ENCODE measurements around the gene SLC51B. TPM values are rescaled to one million over a fixed set of nuclear protein-coding genes. Genes with fewer than 3 reads are reported as not detected.

Gene SLC51B
- polyA plus RNA-seq, 1 of the 3 experiments (the other 2 are of a cell fraction), result not detected

DNA sequence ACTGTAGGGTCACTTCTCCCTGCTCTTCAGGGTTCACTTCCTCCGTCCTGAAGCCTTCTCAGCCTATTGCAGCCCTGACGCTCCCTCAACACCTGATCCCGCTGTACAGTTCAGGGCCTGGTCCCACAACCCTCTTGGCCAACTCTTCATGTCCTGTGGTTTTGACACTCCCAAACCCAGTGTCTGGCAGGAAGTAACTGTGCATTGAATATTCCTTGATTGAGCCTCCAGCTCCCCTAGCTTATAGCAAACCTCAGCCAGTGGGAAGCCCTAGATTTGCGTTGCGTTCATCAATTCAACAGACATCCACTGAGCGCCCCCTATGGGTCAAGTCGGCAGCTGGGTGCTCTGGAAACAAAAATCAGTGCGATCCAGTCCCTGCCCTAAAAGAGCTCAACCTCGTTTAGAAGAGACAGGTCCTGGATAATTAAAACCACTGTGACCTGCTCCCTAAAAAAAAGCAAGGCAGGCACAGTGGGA is 56.3 kb downstream of the SLC51B start:
- Histone ChIP-seq H3K79me2 (ENCODE audit: insufficient read depth) (no peaks in the 10 kb centered on the region), H3K9me3 (no peaks in the 10 kb centered on the region), H3K36me3 (replicated peaks in 1 of 2; ENCODE audit: control insufficient read depth in 1 of 2, insufficient read depth in 2 of 2, low read length in 1 of 2) (peaks cover 25 to 52% of the 10 kb centered on the region in 2 experiments), H3K27ac (ENCODE audit: low read depth in 2 of 2, low read length in 1 of 2) (no peak overlapping the region), H3K4me3 (ENCODE audit: low read depth in 2 of 2, low read length in 1 of 2) (no peak overlapping the region; a peak in 1 of 4 replicates), H2AFZ (ENCODE audit: low read depth) (no peak overlapping the region), H3K4me1 (ENCODE audit: control insufficient read depth in 1 of 2, insufficient read depth in 2 of 2, low read depth in 1 of 2, low read length in 1 of 2) (no peaks in the 10 kb centered on the region), H3K27me3 (ENCODE audit: insufficient read depth) (no peaks in the 10 kb centered on the region), H3F3A (replicated peaks; ENCODE audit: insufficient read depth) (no peaks in the 10 kb centered on the region), H4K20me1 (ENCODE audit: insufficient read depth) (no peaks in the 10 kb centered on the region), H3K9me2 (no peaks in the 10 kb centered on the region), H3K9ac (no peak overlapping the region), H3K4me2 (no peak overlapping the region)
- 72% methylated on average over 9 of the region's 9 CpGs for WGBS (ENCODE audit: low lambda C conversion rate)
- ChIA-PET POLR2A (no interaction called here), CTCF (interaction anchor here (0.6 to 6.1 kb wide), 30 partner anchors 9 to 373 kb away, joined by 3 to 109 read pairs (median 6); partner anchors contain the start of genes RASL12 and UBAP1L)
- DNase-seq, result peak; percentile 78
- TF ChIP-seq, protein P1, sequence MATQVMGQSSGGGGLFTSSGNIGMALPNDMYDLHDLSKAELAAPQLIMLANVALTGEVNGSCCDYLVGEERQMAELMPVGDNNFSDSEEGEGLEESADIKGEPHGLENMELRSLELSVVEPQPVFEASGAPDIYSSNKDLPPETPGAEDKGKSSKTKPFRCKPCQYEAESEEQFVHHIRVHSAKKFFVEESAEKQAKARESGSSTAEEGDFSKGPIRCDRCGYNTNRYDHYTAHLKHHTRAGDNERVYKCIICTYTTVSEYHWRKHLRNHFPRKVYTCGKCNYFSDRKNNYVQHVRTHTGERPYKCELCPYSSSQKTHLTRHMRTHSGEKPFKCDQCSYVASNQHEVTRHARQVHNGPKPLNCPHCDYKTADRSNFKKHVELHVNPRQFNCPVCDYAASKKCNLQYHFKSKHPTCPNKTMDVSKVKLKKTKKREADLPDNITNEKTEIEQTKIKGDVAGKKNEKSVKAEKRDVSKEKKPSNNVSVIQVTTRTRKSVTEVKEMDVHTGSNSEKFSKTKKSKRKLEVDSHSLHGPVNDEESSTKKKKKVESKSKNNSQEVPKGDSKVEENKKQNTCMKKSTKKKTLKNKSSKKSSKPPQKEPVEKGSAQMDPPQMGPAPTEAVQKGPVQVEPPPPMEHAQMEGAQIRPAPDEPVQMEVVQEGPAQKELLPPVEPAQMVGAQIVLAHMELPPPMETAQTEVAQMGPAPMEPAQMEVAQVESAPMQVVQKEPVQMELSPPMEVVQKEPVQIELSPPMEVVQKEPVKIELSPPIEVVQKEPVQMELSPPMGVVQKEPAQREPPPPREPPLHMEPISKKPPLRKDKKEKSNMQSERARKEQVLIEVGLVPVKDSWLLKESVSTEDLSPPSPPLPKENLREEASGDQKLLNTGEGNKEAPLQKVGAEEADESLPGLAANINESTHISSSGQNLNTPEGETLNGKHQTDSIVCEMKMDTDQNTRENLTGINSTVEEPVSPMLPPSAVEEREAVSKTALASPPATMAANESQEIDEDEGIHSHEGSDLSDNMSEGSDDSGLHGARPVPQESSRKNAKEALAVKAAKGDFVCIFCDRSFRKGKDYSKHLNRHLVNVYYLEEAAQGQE (IDR thresholded peaks at IDR 0.05; ENCODE audit: low read depth, low read length), result no peak
- TF ChIP-seq RAD21 (IDR thresholded peaks at IDR 0.05; ENCODE audit: low read length), result peak; percentile 80
- no peak for TF ChIP-seq SIN3A (IDR thresholded peaks at IDR 0.05; ENCODE audit: borderline replicate concordance, low read depth, low read length)
- no peak for TF ChIP-seq FOXJ3 (CRISPR knock-in tag; IDR thresholded peaks at IDR 0.05)
- no peak for TF ChIP-seq GABPA (IDR thresholded peaks at IDR 0.05; ENCODE audit: low read depth)
- TF ChIP-seq RXRA (IDR thresholded peaks at IDR 0.05; ENCODE audit: borderline replicate concordance, low read depth), result no peak
- no peak for TF ChIP-seq NFIC (IDR thresholded peaks at IDR 0.05; ENCODE audit: borderline replicate concordance)
- TF ChIP-seq SMC3 (IDR thresholded peaks at IDR 0.05; ENCODE audit: low read depth, low read length), result peak; percentile 54
- TF ChIP-seq, protein P2, sequence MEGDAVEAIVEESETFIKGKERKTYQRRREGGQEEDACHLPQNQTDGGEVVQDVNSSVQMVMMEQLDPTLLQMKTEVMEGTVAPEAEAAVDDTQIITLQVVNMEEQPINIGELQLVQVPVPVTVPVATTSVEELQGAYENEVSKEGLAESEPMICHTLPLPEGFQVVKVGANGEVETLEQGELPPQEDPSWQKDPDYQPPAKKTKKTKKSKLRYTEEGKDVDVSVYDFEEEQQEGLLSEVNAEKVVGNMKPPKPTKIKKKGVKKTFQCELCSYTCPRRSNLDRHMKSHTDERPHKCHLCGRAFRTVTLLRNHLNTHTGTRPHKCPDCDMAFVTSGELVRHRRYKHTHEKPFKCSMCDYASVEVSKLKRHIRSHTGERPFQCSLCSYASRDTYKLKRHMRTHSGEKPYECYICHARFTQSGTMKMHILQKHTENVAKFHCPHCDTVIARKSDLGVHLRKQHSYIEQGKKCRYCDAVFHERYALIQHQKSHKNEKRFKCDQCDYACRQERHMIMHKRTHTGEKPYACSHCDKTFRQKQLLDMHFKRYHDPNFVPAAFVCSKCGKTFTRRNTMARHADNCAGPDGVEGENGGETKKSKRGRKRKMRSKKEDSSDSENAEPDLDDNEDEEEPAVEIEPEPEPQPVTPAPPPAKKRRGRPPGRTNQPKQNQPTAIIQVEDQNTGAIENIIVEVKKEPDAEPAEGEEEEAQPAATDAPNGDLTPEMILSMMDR (IDR thresholded peaks at IDR 0.05), result peak; percentile 74
- TF ChIP-seq, protein P3, sequence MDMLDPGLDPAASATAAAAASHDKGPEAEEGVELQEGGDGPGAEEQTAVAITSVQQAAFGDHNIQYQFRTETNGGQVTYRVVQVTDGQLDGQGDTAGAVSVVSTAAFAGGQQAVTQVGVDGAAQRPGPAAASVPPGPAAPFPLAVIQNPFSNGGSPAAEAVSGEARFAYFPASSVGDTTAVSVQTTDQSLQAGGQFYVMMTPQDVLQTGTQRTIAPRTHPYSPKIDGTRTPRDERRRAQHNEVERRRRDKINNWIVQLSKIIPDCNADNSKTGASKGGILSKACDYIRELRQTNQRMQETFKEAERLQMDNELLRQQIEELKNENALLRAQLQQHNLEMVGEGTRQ (IDR thresholded peaks at IDR 0.05; ENCODE audit: borderline replicate concordance, low read depth, low read length), result no peak
- no peak for TF ChIP-seq TEAD4 (IDR thresholded peaks at IDR 0.05; ENCODE audit: borderline replicate concordance, insufficient read depth)

Measured in SK-N-SH (cell line).